HG03060 (cell line): ENCODE measurements around the gene HNF1A.
A peak's percentile ranks its signal among the peaks of the same experiment; 100 is the strongest.

Source experiments
- ATAC-seq: cut with Tn5 transposase; IDR thresholded peaks from one replicate; pipeline ENCODE4 v1.9.1; 2021; ENCODE audit warnings: low read depth, moderate number of reproducible peaks; ENCODE audit not compliant: unreplicated experiment

HNF1A gene

GRCh38 chr12:120956579-120957300 is 21.6 kb upstream of the HNF1A start:
- no peak for ATAC-seq

GRCh38 chr12:120959111-120959878 is 19.0 kb upstream of the HNF1A start:
- ATAC-seq = no peak

GRCh38 chr12:120960657-120961056 is 17.7 kb upstream of the HNF1A start:
- peak; percentile 60 for ATAC-seq

- no peak for ATAC-seq
Observed at GRCh38 chr12:120961604-120962531, 16.5 kb upstream of the HNF1A start.

- ATAC-seq = no peak
Observed at GRCh38 chr12:120962532-120963020, 15.8 kb upstream of the HNF1A start.

GRCh38 chr12:120964298-120964697 is 14.0 kb upstream of the HNF1A start:
- ATAC-seq = no peak

GRCh38 chr12:120965534-120966091 is 12.7 kb upstream of the HNF1A start:
- ATAC-seq = no peak

GRCh38 chr12:120970310-120970709 is 8.0 kb upstream of the HNF1A start:
- ATAC-seq = no peak

- ATAC-seq = no peak
Observed at GRCh38 chr12:120971299-120972180, 6.8 kb upstream of the HNF1A start.

- no peak for ATAC-seq
Observed at GRCh38 chr12:120972870-120973543, 5.3 kb upstream of the HNF1A start.

GRCh38 chr12:120977531-120978295 is 630 bp upstream of the HNF1A start:
- ATAC-seq = no peak

GRCh38 chr12:120979220-120979861 is 998 bp downstream of the HNF1A start:
- ATAC-seq = no peak

- no peak for ATAC-seq
Observed at GRCh38 chr12:120979862-120980696, 1.7 kb downstream of the HNF1A start.

GRCh38 chr12:120980800-120981368 is 2.5 kb downstream of the HNF1A start:
- no peak for ATAC-seq

- ATAC-seq = no peak
Observed at GRCh38 chr12:120981407-120981941, 3.1 kb downstream of the HNF1A start.

GRCh38 chr12:120982659-120983058 is 4.3 kb downstream of the HNF1A start:
- ATAC-seq = no peak
